Nephron progenitor cell (in vitro differentiated cells): Measurements from ENCODE around the gene SH3D21.

Experiments used
- DNase-seq: peaks from one replicate; pipeline ENCODE4 v3.0.0; 2021
- H3K27ac Mint-ChIP-seq: 2 replicates; pipeline ENCODE4 v1.8.0; 2021; ENCODE audit warnings: mild to moderate bottlenecking, moderate library complexity, mixed read lengths
- H3K27me3 Mint-ChIP-seq: 2 replicates; pipeline ENCODE4 v1.8.0; 2021; ENCODE audit warnings: mild to moderate bottlenecking, low read depth, mixed read lengths; ENCODE audit not compliant: poor library complexity
- H3K36me3 Mint-ChIP-seq: 2 replicates; pipeline ENCODE4 v1.8.0; 2021; ENCODE audit warnings: low read depth, mixed read lengths
- H3K4me1 Mint-ChIP-seq: 2 replicates; pipeline ENCODE4 v1.8.0; 2021; ENCODE audit warnings: mixed read lengths
- H3K4me3 Mint-ChIP-seq: 2 replicates; pipeline ENCODE4 v1.8.0; 2021; ENCODE audit warnings: mild to moderate bottlenecking, moderate library complexity, mixed read lengths
- H3K9me3 Mint-ChIP-seq: 2 replicates; pipeline ENCODE4 v1.8.0; 2021; ENCODE audit warnings: mild to moderate bottlenecking, moderate library complexity, mixed read lengths
- CTCF ChIP-seq: fragments of 200-600 bp; sonication (generic); IDR thresholded peaks from 2 replicates; pipeline ENCODE4 v1.5.0; 2021; ENCODE audit warnings: antibody characterized with exemption

SH3D21 gene

GRCh38 chr1:36284061-36284460 lies 22.1 kb upstream of the SH3D21 start:
- H3K9me3 Mint-ChIP-seq: no peaks in the 10 kb centered on the region
- no peak for TF ChIP-seq CTCF
- H3K4me3 Mint-ChIP-seq: no peak overlapping the region
- peaks cover 41% of the 10 kb centered on the region for H3K36me3 Mint-ChIP-seq
- H3K27me3 Mint-ChIP-seq: no peaks in the 10 kb centered on the region
- H3K4me1 Mint-ChIP-seq: no peaks in the 10 kb centered on the region
- peak overlapping the region; percentile 80 for H3K27ac Mint-ChIP-seq
- DNase-seq: no peak

DNA sequence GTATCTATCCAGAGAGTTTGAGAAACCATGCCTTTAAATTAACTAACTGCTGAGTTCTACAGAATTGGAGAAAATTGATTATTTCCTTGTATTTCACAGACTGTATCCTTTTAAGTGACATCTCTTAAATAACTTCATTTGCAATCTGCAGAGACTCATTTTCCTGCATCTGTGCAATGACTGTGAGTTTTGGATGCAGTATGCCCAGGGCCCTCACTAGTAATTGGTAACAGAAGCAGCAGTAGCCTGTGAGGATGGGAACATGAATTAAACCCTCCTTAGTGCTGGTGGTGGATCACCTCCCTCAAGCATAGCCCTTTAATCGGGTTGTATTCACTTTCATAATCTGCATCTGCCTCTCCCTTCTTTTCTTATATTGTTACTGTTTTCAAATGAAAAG lies 21.7 kb upstream of the SH3D21 start:
- H3K4me1 Mint-ChIP-seq: no peaks in the 10 kb centered on the region
- no peak overlapping the region for H3K27ac Mint-ChIP-seq
- DNase-seq: no peak
- no peaks in the 10 kb centered on the region for H3K27me3 Mint-ChIP-seq
- H3K36me3 Mint-ChIP-seq: peaks cover 45% of the 10 kb centered on the region
- no peaks in the 10 kb centered on the region for H3K9me3 Mint-ChIP-seq
- TF ChIP-seq CTCF: no peak
- H3K4me3 Mint-ChIP-seq: no peak overlapping the region

DNA sequence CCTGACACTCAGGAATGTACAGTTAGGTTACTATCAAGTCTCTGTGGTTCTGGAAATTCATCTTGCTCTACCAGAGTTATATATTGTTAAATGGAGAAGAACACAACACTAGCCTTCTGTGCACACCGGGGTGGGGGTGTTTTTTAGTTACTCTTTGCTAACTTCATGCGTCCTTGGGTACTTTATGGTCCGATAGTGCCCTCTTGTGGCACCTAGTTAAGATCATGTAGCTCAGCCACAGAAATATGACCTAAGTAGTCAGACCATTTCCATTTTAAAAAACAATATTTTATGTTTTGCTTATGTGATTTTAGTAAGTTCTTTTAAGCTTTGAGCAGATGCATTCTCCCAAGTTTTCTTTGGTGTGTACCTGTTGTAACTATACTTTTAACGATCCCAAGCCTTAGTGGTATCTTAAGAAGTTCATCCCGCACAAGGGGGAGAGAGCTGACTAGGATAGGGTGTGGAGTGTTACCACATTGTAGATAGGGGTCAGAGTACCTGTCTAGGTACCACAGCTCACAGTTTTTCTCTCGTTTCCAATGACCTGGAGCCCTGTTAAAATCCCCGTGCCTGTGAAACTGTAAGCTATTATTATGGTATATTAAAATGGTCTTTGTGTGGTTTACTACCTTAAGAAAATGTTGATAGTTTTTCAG lies 20.6 kb upstream of the SH3D21 start:
- TF ChIP-seq CTCF: peak; percentile 72

DNA sequence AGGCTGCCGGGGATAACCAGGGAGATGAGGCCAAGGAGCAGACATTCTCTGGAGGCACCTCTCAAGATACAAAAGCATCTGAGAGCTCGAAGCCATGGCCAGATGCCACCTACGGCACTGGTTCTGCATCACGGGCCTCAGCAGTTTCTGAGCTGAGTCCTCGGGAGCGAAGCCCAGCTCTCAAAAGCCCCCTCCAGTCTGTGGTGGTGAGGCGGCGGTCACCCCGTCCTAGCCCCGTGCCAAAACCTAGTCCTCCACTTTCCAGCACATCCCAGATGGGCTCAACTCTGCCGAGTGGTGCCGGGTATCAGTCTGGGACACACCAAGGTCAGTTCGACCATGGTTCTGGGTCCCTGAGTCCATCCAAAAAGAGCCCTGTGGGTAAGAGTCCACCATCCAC lies 19.4 kb upstream of the SH3D21 start:
- Mint-ChIP-seq H3K9me3 (no peaks in the 10 kb centered on the region), H3K4me3 (no peak overlapping the region), H3K36me3 (peaks cover 67% of the 10 kb centered on the region), H3K27ac (no peak overlapping the region), H3K27me3 (no peaks in the 10 kb centered on the region), H3K4me1 (peaks cover 6% of the 10 kb centered on the region)
- no peak for DNase-seq
- TF ChIP-seq CTCF: no peak

More for the DNA sequence above, 20.6 kb upstream of the SH3D21 start:
- H3K9me3 Mint-ChIP-seq: no peaks in the 10 kb centered on the region
- peaks cover under 1% of the 10 kb centered on the region for H3K4me1 Mint-ChIP-seq
- no peaks in the 10 kb centered on the region for H3K27me3 Mint-ChIP-seq
- H3K36me3 Mint-ChIP-seq: peaks cover 55% of the 10 kb centered on the region
- no peak overlapping the region for H3K4me3 Mint-ChIP-seq
- DNase-seq: peak; percentile 55
- no peak overlapping the region for H3K27ac Mint-ChIP-seq

GRCh38 chr1:36287595-36287994 lies 18.6 kb upstream of the SH3D21 start:
- Mint-ChIP-seq H3K4me1 (peaks cover 6% of the 10 kb centered on the region), H3K4me3 (no peak overlapping the region), H3K36me3 (peaks cover 70% of the 10 kb centered on the region), H3K27ac (no peak overlapping the region), H3K27me3 (no peaks in the 10 kb centered on the region), H3K9me3 (no peaks in the 10 kb centered on the region)
- no peak for DNase-seq
- TF ChIP-seq CTCF: no peak

- H3K27ac Mint-ChIP-seq: no peak overlapping the region
- TF ChIP-seq CTCF: no peak
- no peak for DNase-seq
- peaks cover 66% of the 10 kb centered on the region for H3K36me3 Mint-ChIP-seq
- no peaks in the 10 kb centered on the region for H3K27me3 Mint-ChIP-seq
- peaks cover 6% of the 10 kb centered on the region for H3K4me1 Mint-ChIP-seq
- no peaks in the 10 kb centered on the region for H3K9me3 Mint-ChIP-seq
- no peak overlapping the region for H3K4me3 Mint-ChIP-seq
These were observed 10.8 kb upstream of the SH3D21 start for GRCh38 chr1:36295390-36295789.
